PC-9 (cell line): ENCODE measurements around the gene PDE7B. TPM values are rescaled to one million over a fixed set of nuclear protein-coding genes. Genes with fewer than 3 reads are reported as not detected.
A peak's percentile ranks its signal among the peaks of the same experiment; 100 is the strongest.

ENCODE experiments used
- BruUV-seq: library from RNA; stranded (reverse); fragments of 400-500 nt; replicated peaks from 2 replicates; lab custom pipeline; 2021; lab: Mats Ljungman, UMichigan
- CTCF ChIA-PET: fragments of 300-600 bp; sonication (Branson Sonifier 250); formaldehyde crosslinking; loops from one replicate; lab custom pipeline; 2022; ENCODE audit warnings: antibody characterized with exemption; lab: Charles Lee
- POLR2A ChIA-PET: fragments of 300-600 bp; sonication (Branson Sonifier 250); formaldehyde crosslinking; loops from one replicate; lab custom pipeline; 2022; ENCODE audit warnings: antibody characterized with exemption; ENCODE audit not compliant: unreplicated experiment; lab: Charles Lee
- DNase-seq, 2 experiments: peaks; one replicate each; pipeline versions ENCODE4 v3.0.0 to v3.0.0-alpha.2; 2015 to 2022; ENCODE audit warnings: mixed read lengths in 1 of 2
- H2AFZ ChIP-seq: fragments of 200-600 bp; sonication (generic); 2 replicates; pipeline ENCODE4 v1.8.1; 2017; ENCODE audit warnings: antibody characterized with exemption
- H3F3A ChIP-seq: fragments of 200-600 bp; sonication (generic); 2 replicates; pipeline ENCODE4 v1.8.1; 2017; ENCODE audit warnings: antibody characterized with exemption, mild to moderate bottlenecking, low read depth; ENCODE audit not compliant: insufficient read depth
- H3K27ac ChIP-seq: fragments of 200-600 bp; sonication (generic); 2 replicates; pipeline ENCODE4 v1.6.1; 2016; ENCODE audit warnings: mixed run types
- H3K27me3 ChIP-seq: fragments of 200-600 bp; sonication (generic); 2 replicates; pipeline ENCODE4 v1.6.1; 2016; ENCODE audit warnings: low read depth, mixed run types; ENCODE audit not compliant: insufficient read depth
- H3K36me3 ChIP-seq: fragments of 200-600 bp; sonication (generic); 2 replicates; pipeline ENCODE4 v1.6.1; 2016; ENCODE audit warnings: low read depth, mixed run types
- H3K4me1 ChIP-seq: fragments of 200-600 bp; sonication (generic); replicated peaks from 2 replicates; pipeline ENCODE4 v1.6.1; 2016; ENCODE audit warnings: mixed run types; ENCODE audit not compliant: insufficient read depth
- H3K4me2 ChIP-seq: fragments of 200-600 bp; sonication (generic); 2 replicates; pipeline ENCODE4 v1.6.1; 2017; ENCODE audit warnings: mixed run types
- H3K4me3 ChIP-seq: fragments of 200-600 bp; sonication (generic); 2 replicates; pipeline ENCODE4 v1.6.1; 2016; ENCODE audit warnings: mixed run types
- H3K79me2 ChIP-seq: fragments of 200-600 bp; sonication (generic); 2 replicates; pipeline ENCODE4 v1.6.1; 2017; ENCODE audit warnings: low read depth, mixed run types
- H3K9me2 ChIP-seq: fragments of 200-600 bp; sonication (generic); 2 replicates; pipeline ENCODE4 v1.8.1; 2017; ENCODE audit warnings: mild to moderate bottlenecking; ENCODE audit not compliant: insufficient read depth
- H3K9me3 ChIP-seq: fragments of 200-600 bp; sonication (generic); 2 replicates; pipeline ENCODE4 v1.8.1; 2016; ENCODE audit warnings: low read depth; ENCODE audit not compliant: insufficient read depth
- H4K20me1 ChIP-seq: fragments of 200-600 bp; sonication (generic); 2 replicates; pipeline ENCODE4 v1.8.1; 2017; ENCODE audit not compliant: insufficient read depth
- EZH2 ChIP-seq: fragments of 200-600 bp; sonication (generic); IDR thresholded peaks from 2 replicates; pipeline ENCODE4 v1.8.0; 2017; ENCODE audit warnings: antibody characterized with exemption, low read depth
- intact Hi-C: fragments of 100-400 bp; cut with micrococcal nuclease; formaldehyde crosslinking; loops from one replicate; pipeline ENCODE4 v1.10.0; 2022; ENCODE audit not compliant: unreplicated experiment
- total RNA-seq: library from RNA; stranded (reverse); gene quantifications from 2 replicates; pipeline ENCODE4 v1.2.3, GENCODE V29; 2021
- TF ChIP-seq, protein P1 (sequence below): fragments of 200-600 bp; sonication (generic); conservative IDR thresholded peaks from 2 replicates; pipeline ENCODE4 v1.6.1; 2017; ENCODE audit warnings: mixed run types, antibody characterized with exemption, mild to moderate bottlenecking, moderate library complexity

PDE7B gene
- total RNA-seq, 1 experiment from 2014 or later: 0.31 TPM

DNA sequence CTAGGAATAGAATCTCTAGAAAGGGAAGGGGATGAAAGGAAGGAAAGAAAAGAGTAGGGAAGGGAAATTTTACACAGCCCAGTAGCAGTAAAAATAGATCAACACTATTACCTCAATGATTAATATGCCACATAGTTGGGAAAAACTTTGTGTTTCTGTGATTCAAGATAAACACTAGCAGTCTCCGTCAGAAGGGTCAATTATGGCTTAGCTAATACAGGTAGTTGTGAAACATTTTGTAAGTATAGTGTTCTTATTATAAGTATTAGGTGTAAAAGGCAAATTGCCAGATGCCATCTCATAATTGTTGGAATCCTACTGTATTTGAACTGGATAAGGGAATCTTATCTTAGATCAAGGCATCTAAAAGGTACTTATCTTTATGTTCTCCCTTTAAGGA is 232.9 kb downstream of the PDE7B start:
- Histone ChIP-seq H3K4me1 (no peaks in the 10 kb centered on the region), H3K36me3 (no peaks in the 10 kb centered on the region), H3K9me3 (no peaks in the 10 kb centered on the region), H4K20me1 (no peaks in the 10 kb centered on the region), H3F3A (no peaks in the 10 kb centered on the region), H3K79me2 (no peaks in the 10 kb centered on the region), H3K27ac (no peak overlapping the region), H3K27me3 (no peaks in the 10 kb centered on the region), H2AFZ (peak overlapping the region; percentile 18; the same call in 1 of the 2 replicates), H3K4me2 (0 out of 2 replicates have a peak overlapping the region, but pooled peaks have one; percentile 4), H3K9me2 (no peaks in the 10 kb centered on the region), H3K4me3 (no peak overlapping the region)
- DNase-seq: no peak
- intact Hi-C loops: no loop called here
- BruUV-seq: no TSS peak
- TF ChIP-seq EZH2: no peak
- TF ChIP-seq, protein P1, sequence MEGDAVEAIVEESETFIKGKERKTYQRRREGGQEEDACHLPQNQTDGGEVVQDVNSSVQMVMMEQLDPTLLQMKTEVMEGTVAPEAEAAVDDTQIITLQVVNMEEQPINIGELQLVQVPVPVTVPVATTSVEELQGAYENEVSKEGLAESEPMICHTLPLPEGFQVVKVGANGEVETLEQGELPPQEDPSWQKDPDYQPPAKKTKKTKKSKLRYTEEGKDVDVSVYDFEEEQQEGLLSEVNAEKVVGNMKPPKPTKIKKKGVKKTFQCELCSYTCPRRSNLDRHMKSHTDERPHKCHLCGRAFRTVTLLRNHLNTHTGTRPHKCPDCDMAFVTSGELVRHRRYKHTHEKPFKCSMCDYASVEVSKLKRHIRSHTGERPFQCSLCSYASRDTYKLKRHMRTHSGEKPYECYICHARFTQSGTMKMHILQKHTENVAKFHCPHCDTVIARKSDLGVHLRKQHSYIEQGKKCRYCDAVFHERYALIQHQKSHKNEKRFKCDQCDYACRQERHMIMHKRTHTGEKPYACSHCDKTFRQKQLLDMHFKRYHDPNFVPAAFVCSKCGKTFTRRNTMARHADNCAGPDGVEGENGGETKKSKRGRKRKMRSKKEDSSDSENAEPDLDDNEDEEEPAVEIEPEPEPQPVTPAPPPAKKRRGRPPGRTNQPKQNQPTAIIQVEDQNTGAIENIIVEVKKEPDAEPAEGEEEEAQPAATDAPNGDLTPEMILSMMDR: no peak
- CTCF ChIA-PET: no interaction called here
- POLR2A ChIA-PET: no interaction called here

DNA sequence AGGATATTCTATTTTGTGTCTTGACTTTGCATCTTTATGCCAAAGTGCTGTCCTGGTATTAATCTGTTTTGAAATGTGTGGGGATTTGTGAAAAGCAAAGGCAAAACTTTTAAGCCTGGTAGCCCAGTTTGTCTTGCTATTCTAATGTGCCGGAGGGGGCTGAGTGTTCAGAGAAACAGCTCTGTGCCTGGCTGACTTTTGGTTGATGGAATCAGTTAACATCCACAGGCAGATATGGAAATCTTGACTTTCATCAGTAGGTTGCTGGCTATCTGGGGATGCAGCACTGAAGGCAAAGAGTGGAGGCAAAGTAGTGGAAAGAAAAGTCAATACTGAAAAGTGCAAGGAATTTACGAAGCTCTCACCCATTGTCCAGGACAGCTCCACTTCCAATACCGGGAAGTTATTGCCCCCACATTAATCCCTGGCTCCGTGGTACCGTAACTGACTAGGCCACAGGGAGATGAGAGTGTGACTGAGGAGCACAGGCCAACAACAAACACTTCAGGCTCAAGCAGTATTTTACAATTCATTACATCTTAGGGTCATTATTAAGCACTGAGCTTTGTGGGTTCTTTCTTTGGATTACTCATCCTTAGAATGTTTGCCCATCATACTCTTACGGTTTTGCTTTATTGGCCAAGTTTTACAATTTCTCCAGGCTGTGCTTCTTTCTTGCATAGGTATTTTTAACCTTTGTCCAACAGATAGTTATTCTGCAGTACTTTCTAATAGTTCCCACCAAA is 234.0 kb downstream of the PDE7B start:
- TF ChIP-seq, protein P1: no peak
- no peak for DNase-seq

DNA sequence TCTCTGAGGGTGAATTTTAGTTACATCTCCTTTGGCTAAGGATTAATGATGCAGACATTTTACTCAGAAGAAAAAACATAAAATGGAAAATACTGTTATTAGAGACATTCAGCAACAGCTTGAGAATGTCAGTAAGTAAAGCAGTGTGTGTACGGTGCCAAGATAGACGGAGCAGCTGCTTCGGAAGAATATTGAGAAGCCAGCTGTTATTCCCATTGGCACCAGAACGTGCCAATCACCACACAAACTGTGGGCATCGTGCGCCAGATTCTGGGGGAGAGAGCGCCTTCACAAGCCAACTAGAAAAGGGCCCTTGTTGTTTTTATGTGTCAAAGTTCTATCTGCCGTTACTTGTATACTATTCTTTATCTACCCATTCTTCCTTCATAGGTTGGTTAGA is 235.2 kb downstream of the PDE7B start:
- H3K4me1 ChIP-seq: no peaks in the 10 kb centered on the region

More for the DNA sequence above, 234.0 kb downstream of the PDE7B start:
- Histone ChIP-seq H3K9me2 (no peaks in the 10 kb centered on the region), H3K27me3 (no peaks in the 10 kb centered on the region), H3K79me2 (no peaks in the 10 kb centered on the region), H2AFZ (no peak overlapping the region), H3K27ac (no peak overlapping the region), H3F3A (no peaks in the 10 kb centered on the region), H3K9me3 (no peaks in the 10 kb centered on the region), H3K4me3 (no peak overlapping the region), H3K36me3 (no peaks in the 10 kb centered on the region), H3K4me2 (no peak overlapping the region), H3K4me1 (no peaks in the 10 kb centered on the region), H4K20me1 (no peaks in the 10 kb centered on the region)
- POLR2A ChIA-PET: no interaction called here
- intact Hi-C loops: no loop called here
- CTCF ChIA-PET: no interaction called here
- no TSS peak for BruUV-seq

More for the DNA sequence above, 235.2 kb downstream of the PDE7B start:
- Histone ChIP-seq H3K4me3 (no peak overlapping the region), H2AFZ (no peak overlapping the region), H3K9me3 (no peaks in the 10 kb centered on the region), H3K79me2 (no peaks in the 10 kb centered on the region), H3K27me3 (no peaks in the 10 kb centered on the region), H4K20me1 (no peaks in the 10 kb centered on the region), H3F3A (no peaks in the 10 kb centered on the region), H3K36me3 (no peaks in the 10 kb centered on the region), H3K4me2 (no peak overlapping the region), H3K27ac (no peak overlapping the region), H3K9me2 (no peaks in the 10 kb centered on the region)
- ChIA-PET CTCF (no interaction called here), POLR2A (no interaction called here)
- no TSS peak for BruUV-seq
- TF ChIP-seq, protein P1: no peak
- TF ChIP-seq EZH2: no peak
- intact Hi-C loops: no loop called here
- DNase-seq: no peak
